Epidermal melanocyte (primary cell): Measurements from ENCODE around the gene MYLK.
A peak's percentile ranks its signal among the peaks of the same experiment; 100 is the strongest.

Experiments
- DNase-seq: peaks from one replicate; pipeline ENCODE4 v3.0.0; 2011; ENCODE audit warnings: low spot score; ENCODE audit not compliant: insufficient read length

MYLK gene

DNA sequence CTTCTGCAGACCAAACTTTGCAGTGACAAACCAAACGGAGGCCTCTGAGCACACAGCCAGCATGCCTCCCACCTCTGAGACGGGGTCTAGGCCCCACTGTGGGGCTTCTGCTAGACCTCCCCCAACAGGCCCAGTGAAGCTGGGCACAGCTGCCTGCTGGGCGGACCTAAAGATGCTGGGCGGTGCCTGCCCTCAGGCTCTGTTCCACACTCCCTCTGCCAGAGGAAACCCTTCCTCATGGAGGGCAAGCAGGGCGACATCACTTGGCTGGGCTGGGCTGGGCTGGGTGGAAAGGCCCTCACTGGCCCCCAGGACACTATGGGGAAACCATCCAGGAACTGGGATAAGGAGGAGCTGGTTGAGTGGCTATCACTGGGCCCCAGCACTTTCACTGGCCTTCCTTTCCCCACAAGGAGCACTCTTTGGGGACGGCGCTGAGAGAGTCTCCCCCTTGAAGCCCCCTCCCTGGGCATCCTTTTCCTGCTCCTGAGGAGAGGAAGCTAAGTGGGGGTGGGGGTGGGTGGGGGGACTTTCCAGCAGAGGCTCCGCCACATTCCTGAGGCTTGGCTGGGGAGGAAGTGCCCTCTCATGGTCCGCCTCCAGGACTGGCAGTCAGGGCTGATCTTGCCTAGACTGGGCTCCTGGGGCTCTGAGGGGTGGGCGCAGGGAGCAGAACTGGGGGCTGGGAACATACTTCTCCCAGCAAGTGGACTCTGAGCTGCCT lies 201.2 kb downstream of the MYLK start:
- DNase-seq, result no peak

- DNase-seq, result no peak
These were observed 201.8 kb downstream of the MYLK start for GRCh38 chr3:123682302-123682701.

GRCh38 chr3:123679712-123680386 lies 204.3 kb downstream of the MYLK start:
- DNase-seq, result no peak

DNA sequence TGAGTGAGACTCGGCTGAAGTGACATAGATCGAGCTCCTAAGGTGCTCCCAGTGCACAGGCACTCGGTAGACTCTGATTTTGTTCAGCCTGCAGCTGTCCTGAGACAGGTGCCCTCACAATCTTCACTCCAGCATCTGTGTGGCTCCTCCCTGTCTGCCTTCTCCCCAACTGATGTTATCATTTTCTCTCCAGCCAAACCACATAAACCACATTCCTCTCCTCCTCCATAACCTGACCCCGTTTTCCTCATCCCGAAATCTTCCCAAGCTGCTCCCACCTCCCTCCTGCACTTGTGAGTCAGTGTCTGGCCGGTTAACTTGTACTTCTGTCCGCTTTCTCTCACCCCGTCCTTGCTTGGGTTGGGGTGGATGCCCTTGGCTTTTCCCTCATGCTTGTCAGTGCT lies 206.0 kb downstream of the MYLK start:
- DNase-seq, result no peak

DNA sequence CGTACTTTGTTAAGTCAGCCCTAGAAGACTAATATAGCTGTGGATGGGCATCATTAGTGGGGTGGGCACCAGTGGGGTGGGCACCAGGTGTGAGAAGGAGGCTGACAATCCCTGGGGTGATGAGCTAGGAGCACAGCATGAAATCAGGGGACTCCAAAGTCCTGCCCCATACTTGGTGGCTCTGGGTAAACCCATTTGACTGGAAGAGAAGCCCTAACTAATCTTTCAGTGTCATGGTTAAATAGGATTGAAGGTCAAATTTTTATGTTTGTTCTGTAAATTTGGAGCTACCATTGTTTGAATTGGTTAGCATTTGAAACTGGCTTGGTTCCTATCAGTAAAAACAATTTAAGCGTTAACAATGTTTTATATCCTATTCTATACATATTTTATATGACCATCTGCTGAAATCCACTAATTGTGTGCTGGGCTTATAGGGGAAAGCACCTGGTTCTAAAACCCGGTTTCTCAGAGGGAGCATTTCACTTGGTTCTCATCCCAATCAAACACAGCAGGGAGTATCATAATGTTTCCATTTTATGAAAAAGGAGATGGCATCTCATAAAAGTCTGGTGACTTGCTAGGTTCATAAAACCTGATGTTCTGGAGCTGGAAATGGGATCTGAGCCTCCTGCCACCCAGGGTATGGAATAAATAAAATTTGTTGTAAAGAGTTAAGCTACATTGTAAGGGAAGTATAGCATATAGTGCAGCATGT lies 211.5 kb downstream of the MYLK start:
- no peak for DNase-seq

DNA sequence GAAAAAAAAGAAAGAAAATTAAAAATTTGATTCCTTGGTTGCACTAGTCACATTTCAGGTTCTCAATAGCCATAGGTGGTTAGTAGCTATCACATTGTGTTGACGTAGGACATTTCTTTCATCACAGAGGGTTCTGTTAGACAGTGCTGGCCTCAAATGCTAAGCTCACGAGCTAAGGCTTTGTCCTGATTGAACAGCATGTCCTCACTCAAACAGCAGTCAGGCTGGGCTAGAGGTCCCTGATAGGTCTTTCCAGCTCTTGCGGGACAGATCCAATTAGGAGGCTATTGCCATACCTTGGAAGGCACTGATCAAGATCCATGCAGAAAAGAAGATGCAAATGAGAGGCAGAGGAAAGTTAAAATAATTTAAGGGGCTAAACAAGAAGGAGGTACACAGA lies 213.4 kb downstream of the MYLK start:
- no peak for DNase-seq

DNA sequence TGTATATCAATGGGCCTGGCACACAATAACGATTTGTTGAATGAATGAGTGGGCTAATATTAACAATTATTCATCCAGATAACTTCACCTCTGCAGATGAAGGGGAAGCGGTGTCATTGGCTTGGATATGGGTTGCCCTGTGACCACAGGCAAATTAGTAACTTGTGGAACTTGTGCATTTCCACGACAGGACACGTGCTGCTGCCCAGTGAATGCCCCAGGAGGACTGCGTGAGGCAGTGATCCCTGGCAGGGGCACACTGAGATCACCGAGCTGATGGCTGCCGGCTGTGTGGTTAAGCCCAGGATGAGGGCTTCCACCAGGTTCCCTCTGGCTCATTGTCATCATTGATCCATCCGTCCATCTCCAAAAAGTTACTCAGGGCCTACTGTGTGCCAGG lies 215.2 kb downstream of the MYLK start:
- DNase-seq, result no peak

DNA sequence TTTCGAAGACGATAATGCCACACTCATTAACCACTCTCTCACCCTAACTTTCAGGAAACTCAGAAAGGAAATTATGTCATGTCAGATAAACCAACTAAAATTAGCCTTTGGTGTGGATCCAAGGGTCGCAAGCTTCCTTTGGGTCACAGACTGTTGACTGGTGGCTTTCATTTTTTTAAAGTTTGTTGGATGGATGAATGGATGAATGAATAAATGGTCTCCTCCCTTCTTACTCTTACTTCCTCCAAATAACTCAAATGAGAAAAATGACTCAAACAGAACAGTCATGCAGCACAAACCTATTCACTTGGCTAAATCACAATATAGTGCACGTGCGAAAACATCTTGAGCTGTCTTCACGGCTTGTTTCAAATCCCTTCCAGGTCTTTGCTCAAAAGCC lies 216.3 kb downstream of the MYLK start:
- no peak for DNase-seq

DNA sequence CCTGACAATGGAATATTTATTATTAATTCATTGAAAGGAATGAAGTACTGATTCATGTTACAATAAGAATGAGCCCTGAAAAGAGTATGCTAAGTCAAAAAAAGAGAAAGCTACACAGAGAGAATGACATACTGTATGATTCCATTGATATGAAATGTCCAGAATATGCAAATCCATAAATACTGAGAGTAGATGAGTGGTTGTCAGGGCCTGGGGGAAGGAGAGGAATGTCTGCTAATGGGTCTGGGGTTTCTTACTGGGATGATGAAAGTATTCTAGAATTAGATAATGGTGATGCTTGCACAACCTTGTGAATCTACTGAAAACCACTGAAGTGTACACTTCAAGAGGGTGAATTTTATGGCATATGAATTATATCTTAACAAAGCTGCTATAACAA lies 219.4 kb downstream of the MYLK start:
- no peak for DNase-seq

DNA sequence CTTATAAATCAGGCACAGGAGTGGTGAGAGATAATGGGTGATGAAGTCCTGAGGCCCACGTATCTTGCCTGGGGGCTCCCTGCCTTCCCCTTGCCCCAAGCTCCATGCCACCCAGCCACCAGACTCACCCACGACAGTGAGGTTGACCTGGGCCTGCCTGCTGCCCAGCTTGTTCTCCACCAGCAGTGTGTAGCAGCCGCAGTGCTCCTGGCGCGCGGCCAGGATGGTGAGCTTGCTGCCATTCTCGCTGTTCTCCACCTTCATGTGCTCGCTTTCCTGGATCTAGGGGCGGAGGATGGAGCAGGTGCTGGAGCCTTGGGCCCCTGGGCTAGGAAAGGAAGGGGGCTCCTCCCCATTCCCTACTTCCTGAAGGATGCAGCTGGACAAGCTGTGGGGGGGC lies 220.2 kb downstream of the MYLK start:
- DNase-seq, result no peak

DNA sequence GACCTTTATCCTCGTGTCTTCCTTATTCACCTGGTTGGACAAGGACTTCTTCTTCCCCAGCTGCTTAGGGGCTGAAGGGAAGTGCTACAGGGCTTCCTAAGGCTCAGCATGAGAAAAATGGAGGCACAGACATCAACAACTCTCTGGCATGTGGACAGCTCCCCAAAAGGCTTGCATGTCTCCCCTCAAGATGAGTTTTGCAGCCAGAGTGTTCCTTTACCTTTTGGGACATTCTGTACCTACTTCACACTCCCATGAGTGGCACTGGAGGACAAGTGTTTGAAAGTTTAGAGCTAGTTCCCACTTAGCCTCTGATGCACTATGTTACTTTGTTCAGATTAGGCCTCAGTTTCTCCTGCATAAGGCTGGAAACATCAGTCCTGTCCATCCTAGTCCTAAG lies 222.2 kb downstream of the MYLK start:
- no peak for DNase-seq

GRCh38 chr3:123660900-123661299 lies 223.2 kb downstream of the MYLK start:
- DNase-seq, result peak; percentile 85

DNA sequence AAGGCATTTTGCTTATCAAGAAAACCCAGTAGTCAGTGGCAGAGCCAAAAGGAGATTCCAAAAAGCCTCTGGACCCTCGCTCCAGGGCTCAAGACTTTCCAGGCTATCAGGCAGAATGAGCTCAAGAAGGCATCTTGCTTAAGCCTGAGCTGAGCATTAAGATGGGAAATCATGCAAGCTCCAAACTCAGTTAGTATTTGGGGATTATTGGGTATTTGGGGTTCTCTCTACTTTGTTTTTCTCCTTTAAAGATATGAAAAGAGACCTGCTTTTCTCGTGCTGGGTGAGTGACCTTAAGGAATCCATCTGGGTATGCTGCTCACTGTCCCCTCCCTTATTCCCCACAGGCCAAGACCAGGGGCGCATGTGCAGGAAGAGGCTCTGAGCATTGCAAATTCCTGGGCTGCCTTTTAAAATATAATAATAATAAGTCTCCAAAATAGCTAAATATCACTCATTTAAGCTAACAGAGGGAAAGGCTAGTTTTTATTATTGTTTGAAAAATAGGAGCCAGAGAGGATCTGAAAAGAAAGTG lies 223.9 kb downstream of the MYLK start:
- no peak for DNase-seq

GRCh38 chr3:123658852-123659206 lies 225.3 kb downstream of the MYLK start:
- DNase-seq, result no peak

DNA sequence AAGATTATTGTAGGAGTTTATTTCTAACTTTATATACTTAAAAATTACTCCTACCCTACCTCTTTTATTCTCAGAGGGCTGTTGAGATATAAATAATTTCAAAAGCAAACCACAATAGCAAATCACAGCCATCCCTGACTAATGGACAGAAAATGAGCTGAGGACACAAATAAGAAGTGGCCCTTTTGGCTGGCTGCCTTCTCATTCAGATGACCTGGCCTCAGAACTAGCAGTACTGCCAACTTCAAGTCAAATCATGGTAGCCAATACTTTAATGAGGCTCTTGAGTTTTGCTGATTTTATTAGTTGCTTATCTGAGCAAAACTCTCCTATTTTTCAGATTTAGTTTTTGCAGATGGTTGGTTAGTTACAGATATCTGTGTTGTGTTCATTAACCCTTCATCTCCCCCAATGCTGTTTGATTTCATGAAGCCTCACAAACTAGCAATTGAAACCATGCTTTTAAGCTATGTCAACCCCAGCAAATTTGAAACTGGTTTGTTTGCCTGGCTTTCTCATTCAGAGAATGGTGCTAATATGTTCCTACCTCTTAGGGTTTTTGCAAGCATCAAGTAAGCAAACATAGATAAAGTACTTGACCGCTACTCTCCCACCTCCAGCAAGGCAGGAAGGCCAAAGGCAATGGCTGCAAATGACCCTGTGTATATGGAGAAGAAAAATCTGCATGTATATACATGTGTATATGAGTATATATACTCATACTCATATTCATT lies 225.8 kb downstream of the MYLK start:
- DNase-seq, result no peak

GRCh38 chr3:123657568-123657967 lies 226.6 kb downstream of the MYLK start:
- DNase-seq, result no peak

GRCh38 chr3:123657111-123657510 lies 227.0 kb downstream of the MYLK start:
- no peak for DNase-seq

DNA sequence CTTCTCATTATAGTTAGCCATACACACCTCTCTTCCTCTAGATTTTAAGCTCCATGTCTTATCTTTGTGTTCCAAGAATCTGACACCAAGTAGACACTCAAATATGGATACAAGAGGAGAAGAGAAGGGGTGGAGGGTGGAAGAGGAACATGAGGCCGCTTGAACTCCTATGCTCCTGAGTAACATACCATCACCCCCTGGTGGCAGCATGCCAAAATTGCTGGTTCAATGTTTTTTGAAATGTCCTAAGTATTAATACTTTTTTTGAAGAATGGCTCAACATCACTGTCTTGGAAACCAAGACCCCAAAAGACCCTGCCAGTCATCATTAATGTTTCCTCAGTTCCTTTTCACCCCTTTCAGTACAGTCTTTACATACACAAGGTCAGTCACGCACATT lies 227.4 kb downstream of the MYLK start:
- DNase-seq, result no peak

GRCh38 chr3:123656274-123656673 lies 227.9 kb downstream of the MYLK start:
- no peak for DNase-seq

DNA sequence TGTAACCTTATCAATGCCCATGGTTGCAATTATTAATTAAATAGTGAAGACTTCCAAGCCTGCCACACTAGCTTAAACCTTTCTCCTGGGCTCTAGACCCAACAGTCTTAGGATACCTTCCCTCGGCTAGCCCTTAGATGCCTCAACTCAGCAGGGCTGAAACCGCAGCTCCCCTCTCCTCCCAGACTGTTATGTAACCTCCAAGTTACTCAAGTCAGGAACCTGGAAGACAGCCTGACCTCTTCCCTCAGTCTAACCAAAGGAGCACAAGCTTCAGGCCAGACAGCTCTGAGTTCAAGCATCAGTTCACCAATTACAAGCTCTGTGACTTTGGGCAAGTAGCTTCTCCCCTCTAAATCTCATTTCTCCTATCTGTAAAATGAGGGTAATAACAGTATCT lies 228.7 kb downstream of the MYLK start:
- DNase-seq, result no peak

GRCh38 chr3:123653221-123653682 lies 230.9 kb downstream of the MYLK start:
- peak; percentile 70 for DNase-seq
